ENCODE data around the gene S100PBP. TPM values are rescaled to one million over a fixed set of nuclear protein-coding genes. Genes with fewer than 3 reads are reported as not detected.

Gene S100PBP
- total RNA-seq (2011; cell fraction: chromatin; rRNA removed; ENCODE audit: low replicate concordance): 129 and 333 TPM in 2 replicates
- 72.0 and 90.1 TPM in 2 replicates for total RNA-seq (2011; cell fraction: nucleolus; rRNA removed)
- total RNA-seq (2011; cell fraction: nucleoplasm; rRNA removed): 168 and 289 TPM in 2 replicates
- total RNA-seq (2014; rRNA removed): 22.8 and 25.7 TPM in 2 replicates
- 60.2 and 71.1 TPM in 2 replicates for total RNA-seq (2014; rRNA removed; fragmentation: Illumina TruSeq; extraction: Trizol)
- 36.3 and 45.2 TPM in 2 replicates for total RNA-seq (2015; rRNA removed; fragmentation: Illumina TruSeq; extraction: Trizol)
- 39.7 and 51.4 TPM in 2 replicates for total RNA-seq (2021)
- 58.9 and 59.8 TPM in 2 replicates for polyA plus RNA-seq (2011; rRNA removed)
- 11.6 and 25.9 TPM in 2 replicates for polyA plus RNA-seq (2011; cell fraction: cytosol; rRNA removed)
- polyA plus RNA-seq (2011; cell fraction: nucleus; rRNA removed): 46.3 and 64.2 TPM in 2 replicates
- polyA plus RNA-seq (2012): 17.6 and 23.2 TPM in 2 replicates
- polyA plus RNA-seq (2014; fragmentation: Illumina TruSeq; extraction: Trizol): 29.4 and 32.9 TPM in 2 replicates
- polyA plus RNA-seq (2014; fragmentation: Nextera tagmentation; extraction: Ambion mirVana): 10 to 100 TPM; 22.9 to 31.8 TPM
- 29.3 and 37.7 TPM in 2 replicates for polyA plus RNA-seq (2014; rRNA removed)
- polyA minus RNA-seq (2011; rRNA and poly(A)+ RNA removed): 81.4 and 115 TPM in 2 replicates
- 23.3 and 23.8 TPM in 2 replicates for polyA minus RNA-seq (2011; cell fraction: cytosol; rRNA and poly(A)+ RNA removed)
- polyA minus RNA-seq (2011; cell fraction: nucleus; rRNA and poly(A)+ RNA removed): 27.1 and 58.4 TPM in 2 replicates
- Bru-seq, nascent RNA: percentile 86 among the genes with signal in this experiment
- percentile 90 among the genes with signal in this experiment for BruChase-seq, experiment 1, labeled RNA remaining after a 2-hour chase
- BruChase-seq, experiment 2, labeled RNA remaining after a 6-hour chase: percentile 88 among the genes with signal in this experiment
- long read RNA-seq, experiment 1, full-length matches to known transcripts: 24 of 121 reads
- long read RNA-seq, experiment 1, partial matches to known transcripts: 12 of 121 reads
- long read RNA-seq, experiment 1, other reads (novel, unspliced or antisense): 85 of 121 reads
- long read RNA-seq, experiment 2, full-length matches to known transcripts: 4 of 28 reads
- long read RNA-seq, experiment 2, partial matches to known transcripts: 3 of 28 reads
- long read RNA-seq, experiment 2, other reads (novel, unspliced or antisense): 21 of 28 reads
- long read RNA-seq, experiment 3, full-length matches to known transcripts: 8 of 19 reads
- long read RNA-seq, experiment 3, partial matches to known transcripts: 1 of 19 reads
- long read RNA-seq, experiment 3, other reads (novel, unspliced or antisense): 10 of 19 reads

- Histone ChIP-seq H3K27me3 (ENCODE audit: control insufficient read depth in 2 of 2, insufficient read depth in 2 of 2, low read length in 2 of 2) (no peaks in the 10 kb centered on the region), H3K79me2 (ENCODE audit: control insufficient read depth, insufficient read depth, low read length) (peaks cover 95% of the 10 kb centered on the region), H3K9ac (ENCODE audit: insufficient read depth in 1 of 2, low read depth in 2 of 2, low read length in 2 of 2) (peak within 1 kb of the TSS; percentile 98 to 99), H2AFZ (ENCODE audit: low read depth, low read length) (peak within 1 kb of the TSS; percentile 94), H3K9me3 (replicated peaks; ENCODE audit: control insufficient read depth, insufficient read depth, low read depth, low read length) (no peaks in the 10 kb centered on the region), H3K27ac (ENCODE audit: extremely low read depth, low read depth, low read length) (peak within 1 kb of the TSS; percentile 98), H3K4me2 (ENCODE audit: insufficient read depth, low read length) (peak within 1 kb of the TSS; percentile 95), H4K20me1 (replicated peaks; ENCODE audit: control insufficient read depth, insufficient read depth, low read length) (peaks cover 27% of the 10 kb centered on the region; the same call in 1 of the 2 replicates), H3K4me3 (peak within 1 kb of the TSS; percentile 74), H3K36me3 (ENCODE audit: control insufficient read depth, insufficient read depth, low read length) (peaks cover 43% of the 10 kb centered on the region), H3K4me1 (replicated peaks in 1 of 2; ENCODE audit: control insufficient read depth in 2 of 2, insufficient read depth in 2 of 2, low read length in 2 of 2) (peaks cover 36 to 39% of the 10 kb centered on the region in 2 experiments), H3K9me1 (ENCODE audit: control insufficient read depth, insufficient read depth, low read length) (no peaks in the 10 kb centered on the region)
- POLR2A ChIA-PET: interaction anchor here (0.6 to 2.7 kb wide), 20 partner anchors 9 to 1318 kb away, joined by 3 to 7 read pairs (median 3); partner anchors contain the start of gene RBBP4
- CTCF ChIA-PET (ENCODE audit: low intra/inter-chr PET ratio): interaction anchor here (0.6 to 0.7 kb wide), 2 partner anchors 362 to 556 kb away, joined by 3 to 6 read pairs; no protein-coding TSS in a partner anchor
- intact Hi-C loops (cut with micrococcal nuclease): loop anchor here (5.0 kb wide), 1 partner anchor 425 kb away; the partner anchor contains the start of gene BSDC1
- BruUV-seq (replicated peaks): no TSS peak
- 2% methylated on average over 45 of the region's 55 CpGs for WGBS (ENCODE audit: insufficient coverage, low coverage, missing lambda C conversion rate)
- in situ Hi-C loops (cut with MboI): no loop called here
- peak; percentile 86 for FAIRE-seq
- peak; percentile 89 for ATAC-seq
- DNase-seq (ENCODE audit: extremely low read depth in 1 of 4, low spot score in 3 of 4): peak; percentile 97 to 100 (median 98)
- peak; percentile 73 for TF ChIP-seq HNRNPL (IDR thresholded peaks at IDR 0.05; ENCODE audit: low read depth, low read length)
- TF ChIP-seq SIN3B (IDR thresholded peaks at IDR 0.05; ENCODE audit: low read depth): peak; percentile 74; the same call in 1 of the 2 replicates
- TF ChIP-seq ZNF239 (CRISPR knock-in tag; IDR thresholded peaks at IDR 0.05): peak; percentile 30; the same call in 1 of the 2 replicates
- peak; percentile 98 for TF ChIP-seq NR1H2 (CRISPR knock-in tag; IDR thresholded peaks at IDR 0.05)
- no peak for TF ChIP-seq SNRNP70 (optimal IDR thresholded peaks at IDR 0.05; ENCODE audit: low read depth, low read length)
- TF ChIP-seq PHF8 (IDR thresholded peaks at IDR 0.05; ENCODE audit: borderline replicate concordance, low read length): peak; percentile 86
- TF ChIP-seq FOXP1 (CRISPR knock-in tag; IDR thresholded peaks at IDR 0.05): peak; percentile 80; the same call in 1 of the 2 replicates
- TF ChIP-seq ZNF184 (CRISPR knock-in tag; IDR thresholded peaks at IDR 0.05): no peak
- TF ChIP-seq ZBTB2 (IDR thresholded peaks at IDR 0.05): 0 out of 2 replicates have a peak, but pooled peaks have one; percentile 54
- peak; percentile 37 to 56; a peak in 3 of 4 replicates for TF ChIP-seq SIX5 (IDR thresholded peaks at IDR 0.05; ENCODE audit: borderline replicate concordance in 1 of 2, insufficient read depth in 1 of 2, low read depth in 1 of 2, low read length in 2 of 2)
- no peak for TF ChIP-seq PHB2 (IDR thresholded peaks at IDR 0.05; ENCODE audit: low read depth)
These were observed at the start of gene S100PBP, which contains the start of gene YARS1 for GRCh38 chr1:32817159-32817814. Gene S100PBP, plus strand, starts transcription at chr1:32817653. Its CDS starts 8,447 bp downstream, at chr1:32826100. Gene YARS1, minus strand, starts transcription at chr1:32817358. Its CDS starts 114 bp downstream, at chr1:32817244.

All from K562 (cell line).